NCI-H1092 (cell line): ENCODE measurements around the gene GPR50.

ENCODE experiments used
- DNase-seq: peaks from one replicate; lab custom pipeline; 2025; lab: John Stamatoyannopoulos, UW

Gene GPR50

GRCh38 chrX:151227627-151228026, 51.2 kb downstream of the GPR50 start:
- no peak for DNase-seq

GRCh38 chrX:151228935-151229334, 52.6 kb downstream of the GPR50 start:
- no peak for DNase-seq
